Left lung (tissue), 10 donors: Measurements from ENCODE around the gene ADM2. TPM values are rescaled to one million over a fixed set of nuclear protein-coding genes. Genes with fewer than 3 reads are reported as not detected.

Experiments used
- ATAC-seq: fragments of 200-7000 bp; cut with Tn5 transposase; one replicate; pipeline ENCODE4 v1.9.1; 2020; ENCODE audit warnings: moderate library complexity
- DNase-seq, 4 donors: peaks; one replicate each; pipeline ENCODE4 v3.0.0-alpha.2; 2013 to 2020
- H3K27ac ChIP-seq, 2 donors: fragments of 200-600 bp; sonication (generic) in 1 of 2; one replicate each; pipeline versions ENCODE4 v1.5.0 to v1.8.0; 2020 to 2021
- H3K27me3 ChIP-seq, 2 donors: fragments of 200-600 bp; sonication (generic) in 1 of 2; one replicate each; pipeline versions ENCODE4 v1.5.0 to v1.8.0; 2020 to 2021
- H3K36me3 ChIP-seq, 2 donors: fragments of 200-600 bp; sonication (generic) in 1 of 2; one replicate each; pipeline versions ENCODE4 v1.5.0 to v1.8.0; 2020 to 2021
- H3K4me1 ChIP-seq, 2 donors: fragments of 200-600 bp; one replicate each; pipeline ENCODE4 v1.8.0; 2021
- H3K4me3 ChIP-seq, 2 donors: fragments of 200-600 bp; sonication (generic) in 1 of 2; one replicate each; pipeline versions ENCODE4 v1.5.0 to v1.8.0; 2020 to 2021; ENCODE audit warnings: mild to moderate bottlenecking in 1 of 2
- H3K9me3 ChIP-seq, 2 donors: fragments of 200-600 bp; sonication (generic) in 1 of 2; one replicate each; pipeline versions ENCODE4 v1.5.0 to v1.8.0; 2020 to 2021
- CTCF ChIP-seq, 2 donors: fragments of 200-600 bp; sonication (generic) in 1 of 2; IDR thresholded peaks; one replicate each; pipeline versions ENCODE4 v1.5.0 to v1.8.0; 2021; ENCODE audit warnings: antibody characterized with exemption in 2 of 2
- intact Hi-C, 2 donors: fragments of 100-400 bp; cut with DNase I; formaldehyde crosslinking; loops; one replicate each; pipeline versions ENCODE4 v1.11.2 to v1.14.2; 2022
- polyA plus RNA-seq, 6 donors: library from polyadenylated mRNA; unstranded; fragments of 120-200 nt; gene quantifications; one replicate each; pipeline ENCODE4 v1.2.1, GENCODE V29; 2013; ENCODE audit not compliant: insufficient read length in 6 of 6
- total RNA-seq, 2 donors: library from RNA; stranded (reverse); fragmentation: NEBNext Ultra II Directional; extraction: Animal tissue kit (Norgen Biotek cat#: 25700); gene quantifications; one replicate each; pipeline ENCODE4 v1.2.1, GENCODE V29; 2021
- donor health status: DM: no; HTN: yes; CAD: no.
- donor health status: DM: no; HTN: no; CAD: no.

ADM2 gene
- total and polyA plus RNA-seq, 8 donors = 0.29 to 3.5 (median 0.65) TPM

DNA sequence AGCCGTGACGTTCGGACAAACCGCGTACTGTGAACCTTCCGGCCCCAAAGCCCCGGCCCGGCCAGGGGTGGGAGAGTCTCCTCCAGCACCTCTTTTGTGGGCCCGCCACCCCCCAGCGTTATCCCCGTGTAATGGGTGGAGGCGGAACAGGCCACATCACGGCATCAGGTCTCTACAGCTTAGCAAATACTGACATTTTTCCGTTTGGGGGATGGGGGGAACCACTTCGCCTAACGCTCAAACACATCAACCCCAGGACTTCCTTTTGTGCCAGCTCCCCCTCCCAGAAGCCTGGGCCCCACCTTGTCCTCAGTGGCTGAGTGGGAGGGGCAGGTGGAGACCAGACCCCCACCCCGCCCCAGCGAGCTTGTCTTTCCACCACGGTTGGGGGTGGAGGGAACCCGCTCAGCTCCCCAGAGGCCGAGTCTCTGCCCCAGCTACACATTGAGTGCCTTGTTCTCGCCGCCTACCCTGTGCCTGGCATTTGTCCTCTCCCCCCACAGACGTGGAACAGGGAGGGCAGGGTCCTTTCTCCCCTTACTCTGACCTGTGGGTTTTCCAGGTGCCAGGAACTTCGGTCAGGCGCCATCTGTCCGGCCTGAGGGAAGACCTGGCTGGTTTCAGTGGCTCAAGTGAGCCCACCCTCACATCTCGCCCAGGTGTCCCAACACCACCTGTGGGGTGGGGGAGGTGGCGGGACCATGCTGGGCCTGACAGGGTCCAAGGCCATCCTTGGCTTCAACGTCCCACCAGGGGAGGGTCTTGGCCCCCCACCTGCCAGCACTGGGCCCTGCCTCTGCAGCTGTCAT is 36.1 kb upstream of the ADM2 start:
- Histone ChIP-seq H3K9me3 (no peaks in the 10 kb centered on the region), H3K4me1 (peaks cover 8 to 18% of the 10 kb centered on the region in 2 donors), H3K27me3 (no peaks in the 10 kb centered on the region), H3K27ac (peak overlapping the region; percentile 59 to 75), H3K36me3 (peaks cover 0 to 93% of the 10 kb centered on the region in 2 donors), H3K4me3 (no peak overlapping the region)
- no peak for TF ChIP-seq CTCF (IDR thresholded peaks at IDR 0.05)
- DNase-seq = peak; percentile 46 to 83 (median 79)
- ATAC-seq = peak; percentile 66
- intact Hi-C loops = no loop called here

- ATAC-seq = no peak
- no peak overlapping the region for H3K4me3 ChIP-seq
- intact Hi-C loops = no loop called here
- H3K4me1 ChIP-seq = peaks cover 8 to 18% of the 10 kb centered on the region in 2 donors
- no peaks in the 10 kb centered on the region for H3K9me3 ChIP-seq
- H3K27ac ChIP-seq = peak overlapping the region; percentile 59 to 75
- no peak for TF ChIP-seq CTCF (IDR thresholded peaks at IDR 0.05)
- H3K27me3 ChIP-seq = no peaks in the 10 kb centered on the region
- peaks cover 0 to 89% of the 10 kb centered on the region in 2 donors for H3K36me3 ChIP-seq
- peak in 1 of 4 donors; percentile 61 for DNase-seq
Measured at GRCh38 chr22:50445880-50446707, 35.2 kb upstream of the ADM2 start.

DNA sequence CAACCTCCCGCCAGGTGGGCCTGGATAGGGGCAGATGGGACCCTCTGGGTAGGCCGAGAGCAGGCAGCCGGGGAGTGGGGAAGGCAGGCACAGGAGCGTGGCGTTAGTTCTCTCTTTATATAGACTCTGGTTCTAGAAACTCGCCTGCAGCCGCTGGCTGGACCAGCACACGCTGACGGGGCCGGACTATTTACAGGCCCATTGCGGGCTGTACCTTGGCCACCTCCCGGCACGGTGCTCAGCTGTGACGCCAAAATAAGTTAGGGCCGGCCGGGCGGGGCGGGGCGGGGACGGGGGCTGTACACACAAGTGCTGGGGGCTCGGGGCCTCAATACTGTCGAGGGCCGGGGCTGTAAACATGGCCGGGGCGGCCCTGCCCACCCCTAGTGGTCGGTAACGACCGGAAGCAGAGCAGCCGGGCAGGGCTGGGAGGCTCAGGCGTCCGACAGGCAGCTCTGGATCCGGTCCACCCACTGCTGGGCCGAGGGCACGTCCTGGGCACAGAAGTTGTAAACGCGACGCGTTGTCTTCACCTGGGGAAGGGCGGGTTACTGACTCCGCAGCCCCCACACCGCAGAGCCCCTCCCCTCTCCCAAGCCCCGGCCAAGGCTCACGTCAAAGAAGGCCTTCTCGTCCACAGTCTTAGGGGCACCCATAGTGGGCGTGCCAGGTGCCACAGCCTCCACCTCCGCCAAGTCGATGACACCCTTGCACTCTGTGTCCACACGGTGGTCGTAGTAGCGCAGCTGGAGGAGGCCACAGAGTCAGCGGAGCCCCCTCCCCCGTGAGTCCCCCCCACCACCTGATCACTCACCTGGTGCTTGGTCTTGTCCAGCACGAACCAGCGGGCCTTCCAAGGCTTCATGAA is 34.4 kb upstream of the ADM2 start:
- TF ChIP-seq CTCF (IDR thresholded peaks at IDR 0.05) = no peak
- peaks cover 8 to 18% of the 10 kb centered on the region in 2 donors for H3K4me1 ChIP-seq
- no peak for ATAC-seq
- no peaks in the 10 kb centered on the region for H3K27me3 ChIP-seq
- H3K4me3 ChIP-seq = no peak overlapping the region
- H3K27ac ChIP-seq = no peak overlapping the region
- intact Hi-C loops = no loop called here
- peaks cover 0 to 86% of the 10 kb centered on the region in 2 donors for H3K36me3 ChIP-seq
- no peaks in the 10 kb centered on the region for H3K9me3 ChIP-seq
- DNase-seq = peak in 1 of 4 donors; percentile 70

DNA sequence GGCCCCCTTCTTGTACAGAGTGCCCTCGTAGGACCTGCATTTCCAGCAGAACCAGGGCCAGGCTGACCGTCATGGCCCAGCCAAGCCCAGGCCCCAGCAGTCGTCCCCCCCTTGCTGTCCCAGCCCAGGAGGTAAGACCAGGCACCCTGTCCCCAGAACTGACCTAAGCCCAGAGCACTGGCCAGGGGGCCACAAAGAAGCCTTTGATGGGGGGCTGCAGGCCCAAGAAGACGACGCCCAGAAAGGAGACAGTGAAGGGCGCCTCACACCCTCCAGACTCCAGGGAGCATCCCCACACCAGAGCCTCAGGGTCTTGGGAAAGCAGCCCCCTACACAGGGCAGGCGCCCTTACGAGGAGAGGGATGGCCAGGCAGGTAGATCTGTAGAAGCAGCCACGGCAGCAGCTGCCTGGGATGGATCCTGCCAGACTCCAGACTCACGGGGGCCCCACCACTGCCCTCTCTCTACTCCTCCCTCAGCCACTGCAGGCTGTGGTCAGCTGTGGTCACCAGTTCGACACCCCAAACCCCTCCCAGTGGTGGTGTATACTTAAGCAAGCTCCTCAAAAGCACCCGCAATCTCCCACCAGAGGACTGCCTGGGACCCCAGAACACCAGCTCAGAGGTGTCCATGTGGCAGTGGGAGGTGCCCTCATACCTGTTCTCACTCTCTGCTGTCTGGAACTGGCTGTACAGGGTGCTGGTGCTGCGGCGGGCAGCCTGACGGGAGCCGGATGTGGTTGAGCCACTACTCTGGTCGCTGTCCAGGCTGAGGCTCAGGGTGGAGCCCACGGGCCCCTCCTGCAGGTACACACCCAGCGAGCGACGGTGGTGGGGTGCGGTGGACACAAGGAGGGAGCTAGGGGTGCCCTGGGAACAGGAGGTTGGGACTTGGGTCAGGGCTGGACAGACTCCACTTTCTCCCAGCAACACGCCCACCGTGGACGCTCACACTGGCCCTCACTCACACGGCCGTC is 33.5 kb upstream of the ADM2 start:
- H3K4me1 ChIP-seq = peaks cover 8 to 18% of the 10 kb centered on the region in 2 donors
- ATAC-seq (no peak), DNase-seq (peak in 1 of 4 donors; percentile 78)
- no peak overlapping the region for H3K27ac ChIP-seq
- no peak overlapping the region for H3K4me3 ChIP-seq
- H3K9me3 ChIP-seq = no peaks in the 10 kb centered on the region
- TF ChIP-seq CTCF (IDR thresholded peaks at IDR 0.05) = no peak
- H3K27me3 ChIP-seq = no peaks in the 10 kb centered on the region
- intact Hi-C loops = no loop called here
- peaks cover 0 to 86% of the 10 kb centered on the region in 2 donors for H3K36me3 ChIP-seq
